Gastrocnemius medialis (tissue), 4 donors: ENCODE measurements around the gene IRF3. TPM values are rescaled to one million over a fixed set of nuclear protein-coding genes. Genes with fewer than 3 reads are reported as not detected.
A peak's percentile ranks its signal among the peaks of the same experiment; 100 is the strongest.

Source experiments
- ATAC-seq, 2 donors: fragments of 150-250 bp; one replicate each; pipeline ENCODE4 v1.9.1; 2016
- DNase-seq, 2 donors: peaks; one replicate each; pipeline ENCODE4 v3.0.0-alpha.2; 2019
- H3K27ac ChIP-seq, 4 donors: fragments of 200-600 bp; sonication (generic); 1 replicate in 1 of 4; 2 replicates in 3 of 4; pipeline ENCODE4 v1.5.1; 2016 to 2018; ENCODE audit warnings: mild to moderate bottlenecking in 2 of 4, moderate library complexity in 1 of 4
- H3K27me3 ChIP-seq, 3 donors: fragments of 200-600 bp; sonication (generic) in 2 of 3; 1 replicate in 1 of 3; 2 replicates in 2 of 3; pipeline versions ENCODE4 v1.5.1 to v1.6.0; 2016 to 2019; ENCODE audit warnings: mild to moderate bottlenecking in 1 of 3, moderate library complexity in 1 of 3
- H3K36me3 ChIP-seq, 2 donors: fragments of 200-600 bp; sonication (generic) in 1 of 2; one replicate each; pipeline ENCODE4 v1.5.1; 2017 to 2018
- H3K4me1 ChIP-seq, 2 donors: fragments of 200-600 bp; sonication (generic) in 1 of 2; one replicate each; pipeline ENCODE4 v1.5.1; 2016 to 2017; ENCODE audit warnings: mild to moderate bottlenecking in 2 of 2
- H3K4me3 ChIP-seq, 4 donors: fragments of 200-600 bp; sonication (generic) in 3 of 4; 1 replicate in 1 of 4; 2 replicates in 3 of 4; pipeline ENCODE4 v1.5.1; 2016 to 2019; ENCODE audit warnings: mild to moderate bottlenecking in 2 of 4
- H3K9me3 ChIP-seq, 3 donors: fragments of 200-600 bp; sonication (generic) in 2 of 3; 1 replicate in 1 of 3; 2 replicates in 2 of 3; pipeline ENCODE4 v1.5.1; 2016 to 2019
- POLR2A ChIP-seq, 2 donors: fragments of 450-650 bp; IDR thresholded peaks; one replicate each; pipeline ENCODE4 v1.6.1; 2017; ENCODE audit warnings: antibody characterized with exemption in 2 of 2, mild to moderate bottlenecking in 2 of 2, moderate library complexity in 2 of 2
- in situ Hi-C, 4 donors: fragments of 200-750 bp; cut with MboI; loops; one replicate each; pipeline versions ENCODE4 v1.15.0 to v1.8.0; 2017; ENCODE audit warnings: low sequenced_read_pairs in 4 of 4
- intact Hi-C: fragments of 100-400 bp; cut with DNase I; formaldehyde crosslinking; loops from one replicate; pipeline ENCODE4 v1.15.1; 2023; ENCODE audit warnings: low total_unique reads
- microRNA-seq, 2 donors: library from miRNA; unstranded; fragments of <30 nt; microRNA quantifications; one replicate each; pipeline ENCODE4, GENCODE V29; 2016; ENCODE audit warnings: borderline replicate concordance in 2 of 2
- total RNA-seq, 4 donors: library from RNA; depleted of rRNA; stranded (reverse); fragments of >200 nt; gene quantifications; one replicate each; pipeline versions ENCODE4 v1.1.0 to v1.2.3, GENCODE V29; 2016
- TF ChIP-seq, protein P1 (sequence below), 5 experiments: fragments of 450-650 bp in 3 of 5; fragments of 200-600 bp in 2 of 5; sonication (generic) in 2 of 5; IDR thresholded peaks in 4 of 5; conservative IDR thresholded peaks in 1 of 5; 1 replicate in 4 of 5; 2 replicates in 1 of 5; pipeline ENCODE4 v1.5.1; 2016 to 2019; ENCODE audit warnings: antibody characterized with exemption in 5 of 5, mild to moderate bottlenecking in 3 of 5, moderate library complexity in 3 of 5

Gene IRF3
- total RNA-seq, 4 donors from 2014 or later, result 11.0 to 18.6 (median 13.7) TPM

GRCh38 chr19:49616945-49617344 lies 48.7 kb downstream of the IRF3 start:
- peaks cover 0 to 36% of the 10 kb centered on the region in 2 donors for H3K36me3 ChIP-seq
- no peaks in the 10 kb centered on the region for H3K27me3 ChIP-seq
- intact Hi-C loops (no loop called here), in situ Hi-C loops (no loop called here)
- no peak overlapping the region for H3K4me3 ChIP-seq
- H3K9me3 ChIP-seq, result no peaks in the 10 kb centered on the region
- ATAC-seq, result no peak
- DNase-seq, result no peak
- no peak for TF ChIP-seq POLR2A (IDR thresholded peaks at IDR 0.05)
- TF ChIP-seq, protein P1, sequence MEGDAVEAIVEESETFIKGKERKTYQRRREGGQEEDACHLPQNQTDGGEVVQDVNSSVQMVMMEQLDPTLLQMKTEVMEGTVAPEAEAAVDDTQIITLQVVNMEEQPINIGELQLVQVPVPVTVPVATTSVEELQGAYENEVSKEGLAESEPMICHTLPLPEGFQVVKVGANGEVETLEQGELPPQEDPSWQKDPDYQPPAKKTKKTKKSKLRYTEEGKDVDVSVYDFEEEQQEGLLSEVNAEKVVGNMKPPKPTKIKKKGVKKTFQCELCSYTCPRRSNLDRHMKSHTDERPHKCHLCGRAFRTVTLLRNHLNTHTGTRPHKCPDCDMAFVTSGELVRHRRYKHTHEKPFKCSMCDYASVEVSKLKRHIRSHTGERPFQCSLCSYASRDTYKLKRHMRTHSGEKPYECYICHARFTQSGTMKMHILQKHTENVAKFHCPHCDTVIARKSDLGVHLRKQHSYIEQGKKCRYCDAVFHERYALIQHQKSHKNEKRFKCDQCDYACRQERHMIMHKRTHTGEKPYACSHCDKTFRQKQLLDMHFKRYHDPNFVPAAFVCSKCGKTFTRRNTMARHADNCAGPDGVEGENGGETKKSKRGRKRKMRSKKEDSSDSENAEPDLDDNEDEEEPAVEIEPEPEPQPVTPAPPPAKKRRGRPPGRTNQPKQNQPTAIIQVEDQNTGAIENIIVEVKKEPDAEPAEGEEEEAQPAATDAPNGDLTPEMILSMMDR (IDR thresholded peaks at IDR 0.05 in 4 of 5, conservative IDR thresholded peaks at IDR 0.05 in 1 of 5), result no peak
- no peaks in the 10 kb centered on the region for H3K4me1 ChIP-seq
- no peak overlapping the region for H3K27ac ChIP-seq

- Histone ChIP-seq H3K4me1 (no peaks in the 10 kb centered on the region), H3K9me3 (no peaks in the 10 kb centered on the region), H3K36me3 (peaks cover 0 to 32% of the 10 kb centered on the region in 2 donors), H3K27ac (no peak overlapping the region), H3K4me3 (no peak overlapping the region), H3K27me3 (no peaks in the 10 kb centered on the region)
- ATAC-seq, result no peak
- in situ Hi-C loops (no loop called here), intact Hi-C loops (no loop called here)
- TF ChIP-seq, protein P1 (IDR thresholded peaks at IDR 0.05 in 4 of 5, conservative IDR thresholded peaks at IDR 0.05 in 1 of 5), result no peak
- no peak for TF ChIP-seq POLR2A (IDR thresholded peaks at IDR 0.05)
- DNase-seq, result no peak
Measured at GRCh38 chr19:49616532-49616931, 49.1 kb downstream of the IRF3 start.

DNA sequence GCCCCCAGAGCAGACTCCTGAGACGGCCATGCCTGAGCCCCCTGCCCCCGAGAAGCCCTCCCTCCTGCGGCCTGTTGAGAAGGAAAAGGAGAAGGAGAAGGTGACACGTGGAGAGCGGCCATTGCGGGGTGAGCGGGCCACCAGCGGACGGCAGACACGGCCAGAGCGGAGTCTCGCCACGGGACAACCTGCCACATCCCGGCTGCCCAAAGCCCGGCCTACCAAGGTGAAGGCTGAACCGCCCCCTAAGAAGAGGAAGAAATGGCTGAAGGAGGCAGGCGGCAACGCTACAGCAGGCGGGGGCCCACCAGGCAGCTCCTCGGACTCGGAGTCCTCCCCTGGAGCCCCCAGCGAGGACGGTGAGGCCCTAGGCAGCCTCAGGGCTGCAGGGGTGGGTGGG lies 49.8 kb downstream of the IRF3 start:
- Histone ChIP-seq H3K4me1 (no peaks in the 10 kb centered on the region), H3K9me3 (no peaks in the 10 kb centered on the region), H3K27me3 (no peaks in the 10 kb centered on the region), H3K36me3 (peaks cover 0 to 29% of the 10 kb centered on the region in 2 donors), H3K4me3 (no peak overlapping the region), H3K27ac (no peak overlapping the region)
- TF ChIP-seq POLR2A (IDR thresholded peaks at IDR 0.05), result no peak
- no peak for DNase-seq
- in situ Hi-C loops (no loop called here), intact Hi-C loops (no loop called here)
- ATAC-seq, result no peak

DNA sequence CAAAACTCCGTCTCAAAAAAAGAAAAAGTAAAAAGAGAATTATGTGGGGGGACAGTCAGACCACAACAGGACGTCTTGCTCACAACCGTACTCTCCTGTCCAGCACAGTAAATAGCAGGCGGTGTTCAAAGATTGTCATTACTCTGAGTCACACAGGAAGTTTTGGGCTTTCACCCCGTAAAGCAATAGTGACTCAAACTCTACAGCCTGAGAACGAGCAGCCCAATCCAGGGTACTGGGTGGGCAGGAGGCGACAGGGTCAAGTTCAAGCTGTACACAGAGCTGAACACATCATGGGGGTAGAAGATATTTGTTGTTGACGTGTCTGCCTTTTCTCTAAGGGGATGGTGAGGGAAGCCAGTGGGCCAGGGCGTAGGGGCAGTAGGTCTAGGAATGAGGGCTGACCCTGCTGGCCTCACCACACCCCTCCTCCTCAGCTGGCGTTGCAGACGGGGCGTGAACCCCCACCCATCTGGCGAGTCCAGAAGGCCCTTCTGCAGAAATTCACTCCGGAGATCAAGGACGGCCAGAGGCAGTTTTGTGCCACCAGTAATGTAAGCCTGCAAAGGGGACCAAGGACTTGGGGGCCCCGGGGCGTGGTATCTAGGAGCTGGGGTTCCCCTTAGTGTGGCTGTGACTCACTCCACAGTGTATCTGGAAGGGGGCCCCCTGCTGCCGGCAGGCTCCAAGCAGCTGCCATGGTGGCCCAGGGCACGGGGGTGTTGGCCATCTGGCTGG lies 51.4 kb downstream of the IRF3 start:
- intact Hi-C loops (no loop called here), in situ Hi-C loops (no loop called here)
- Histone ChIP-seq H3K4me3 (no peak overlapping the region), H3K4me1 (no peaks in the 10 kb centered on the region), H3K9me3 (no peaks in the 10 kb centered on the region), H3K36me3 (peaks cover 0 to 30% of the 10 kb centered on the region in 2 donors), H3K27ac (no peak overlapping the region), H3K27me3 (no peaks in the 10 kb centered on the region)
- TF ChIP-seq POLR2A (IDR thresholded peaks at IDR 0.05), result no peak
- peak in 1 of 2 donors; percentile 30 for ATAC-seq
- no peak for DNase-seq

DNA sequence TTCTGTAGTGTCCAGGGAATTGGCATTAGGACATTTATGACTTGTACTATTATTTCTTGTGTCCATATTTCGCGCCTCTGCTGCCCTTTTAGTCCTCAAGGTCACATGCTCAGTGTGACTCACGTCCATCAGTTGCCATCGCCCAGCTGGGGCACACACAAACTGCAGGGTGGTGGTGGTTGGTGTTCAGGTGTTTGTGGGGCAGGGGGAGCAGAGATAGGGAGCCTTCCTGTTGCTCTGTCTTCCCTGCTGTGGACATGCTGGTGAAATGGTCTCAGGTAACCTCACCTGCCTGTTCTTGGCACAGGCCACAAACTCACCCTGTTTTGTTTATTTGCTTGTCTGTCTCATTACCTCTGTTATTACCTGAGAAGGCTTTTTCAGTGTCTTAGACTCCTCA lies 52.3 kb downstream of the IRF3 start:
- H3K27ac ChIP-seq, result no peak overlapping the region
- peak; percentile 48 to 70 for ATAC-seq

More for the DNA sequence above, 52.3 kb downstream of the IRF3 start:
- Histone ChIP-seq H3K36me3 (peaks cover 0 to 39% of the 10 kb centered on the region in 2 donors), H3K4me3 (no peak overlapping the region), H3K27me3 (no peaks in the 10 kb centered on the region), H3K9me3 (no peaks in the 10 kb centered on the region), H3K4me1 (no peaks in the 10 kb centered on the region)
- TF ChIP-seq, protein P1 (IDR thresholded peaks at IDR 0.05 in 4 of 5, conservative IDR thresholded peaks at IDR 0.05 in 1 of 5), result no peak
- TF ChIP-seq POLR2A (IDR thresholded peaks at IDR 0.05), result no peak
- in situ Hi-C loops, result no loop called here
- DNase-seq, result peak in 1 of 2 donors; percentile 38
- intact Hi-C loops, result no loop called here

Small RNAs within 50 kb of the gene (microRNA-seq; reads per million reads assigned to microRNA genes)
- 0 to 4.7 reads per million in 2 donors for gene MIR5088

Other genes starting within 250 kb of the IRF3 start
- gene PTH2, start 242.4 kb downstream of the IRF3 start, total RNA-seq, result not detected
- not detected for gene GFY, start 240.5 kb downstream of the IRF3 start, total RNA-seq
- gene SLC17A7, start 224.3 kb downstream of the IRF3 start, total RNA-seq, result 1 to 10 TPM in 1 of 4 donors, under 1 TPM in 3; 0.24 to 1.6 (median 0.33) TPM
- 100 to 1,000 TPM in 1 of 4 donors, 10 to 100 TPM in 3; 41.9 to 107 (median 79.0) TPM for gene PIH1D1, start 214.0 kb downstream of the IRF3 start, total RNA-seq
- gene ALDH16A1, start 212.6 kb downstream of the IRF3 start, total RNA-seq, result 10 to 100 TPM in 2 of 4 donors, 1 to 10 TPM in 2; 8.0 to 12.6 (median 9.9) TPM
- gene FLT3LG, start 191.6 kb downstream of the IRF3 start, total RNA-seq, result 1 to 10 TPM in 3 of 4 donors, under 1 TPM in 1; 0.91 to 2.7 (median 1.2) TPM
- gene RPL13A, start 178.2 kb downstream of the IRF3 start, total RNA-seq, result 1,000 to 10,000 TPM; 1,565 to 2,260 (median 1,899) TPM
- 1,000 to 10,000 TPM; 2,509 to 3,015 (median 2,721) TPM for gene RPS11, start 169.4 kb downstream of the IRF3 start, total RNA-seq
- 10 to 100 TPM; 54.8 to 68.2 (median 59.7) TPM for gene FCGRT, start 153.2 kb downstream of the IRF3 start, total RNA-seq
- gene RCN3, start 137.9 kb downstream of the IRF3 start, total RNA-seq, result 10 to 100 TPM in 2 of 4 donors, 1 to 10 TPM in 2; 1.2 to 11.7 (median 7.6) TPM
- 10 to 100 TPM; 62.4 to 92.8 (median 78.9) TPM for gene NOSIP, start 85.3 kb downstream of the IRF3 start, total RNA-seq
- gene PRRG2, start 84.5 kb downstream of the IRF3 start, total RNA-seq, result 1 to 10 TPM in 3 of 4 donors, not detected in 1; 1.4 to 4.6 (median 3.8) TPM
- gene PRR12, start 74.7 kb downstream of the IRF3 start, total RNA-seq, result 1 to 10 TPM; 3.4 to 7.7 (median 3.8) TPM
- gene RRAS, start 25.7 kb downstream of the IRF3 start, total RNA-seq, result 10 to 100 TPM; 12.4 to 26.2 (median 24.2) TPM
- gene SCAF1, start 23.6 kb downstream of the IRF3 start, total RNA-seq, result 10 to 100 TPM; 13.7 to 36.1 (median 32.9) TPM
- gene BCL2L12, start 76 bp upstream of the IRF3 start, total RNA-seq, result 10 to 100 TPM; 10.7 to 12.9 (median 11.8) TPM
- gene PRMT1, start 11.4 kb upstream of the IRF3 start, total RNA-seq, result 100 to 1,000 TPM; 190 to 242 (median 229) TPM
- gene ADM5, start 23.7 kb upstream of the IRF3 start, total RNA-seq, result 1 to 10 TPM in 3 of 4 donors, not detected in 1; 1.0 to 2.1 (median 1.4) TPM
- gene CPT1C, start 25.3 kb upstream of the IRF3 start, total RNA-seq, result under 1 TPM in 3 of 4 donors, not detected in 1; 0.26 to 0.97 (median 0.73) TPM
- gene TSKS, start 97.4 kb upstream of the IRF3 start, total RNA-seq, result under 1 TPM in 2 of 4 donors, not detected in 2; 0.13 to 0.16 TPM
- gene AP2A1, start 101.1 kb upstream of the IRF3 start, total RNA-seq, result 100 to 1,000 TPM in 3 of 4 donors, 10 to 100 TPM in 1; 94.2 to 142 (median 131) TPM
- gene FUZ, start 147.4 kb upstream of the IRF3 start, total RNA-seq, result 10 to 100 TPM; 14.2 to 35.5 (median 26.0) TPM
- gene MED25, start 152.4 kb upstream of the IRF3 start, total RNA-seq, result 100 to 1,000 TPM in 1 of 4 donors, 10 to 100 TPM in 3; 46.6 to 105 (median 78.7) TPM
- gene PTOV1, start 185.3 kb upstream of the IRF3 start, total RNA-seq, result 10 to 100 TPM; 77.6 to 88.2 (median 87.0) TPM
- 10 to 100 TPM; 14.9 to 43.4 (median 21.1) TPM for gene PNKP, start 201.7 kb upstream of the IRF3 start, total RNA-seq
- 10 to 100 TPM; 23.8 to 56.8 (median 43.4) TPM for gene AKT1S1, start 211.5 kb upstream of the IRF3 start, total RNA-seq
- gene TBC1D17, start 211.8 kb upstream of the IRF3 start, total RNA-seq, result 10 to 100 TPM; 48.7 to 84.3 (median 66.4) TPM
- gene IL4I1, start 231.0 kb upstream of the IRF3 start, total RNA-seq, result 1 to 10 TPM in 1 of 4 donors, under 1 TPM in 1, not detected in 2; 0.15 to 1.1 TPM